ENCODE data around the gene CRYM.

The CRYM gene

GRCh38 chr16:21244518-21245215 is 33.4 kb downstream of the CRYM start:
- DNase-seq (ENCODE audit: low read depth) = no peak

- no peak for DNase-seq (ENCODE audit: low read depth)
Observed at GRCh38 chr16:21242756-21243155, 35.3 kb downstream of the CRYM start.

DNA sequence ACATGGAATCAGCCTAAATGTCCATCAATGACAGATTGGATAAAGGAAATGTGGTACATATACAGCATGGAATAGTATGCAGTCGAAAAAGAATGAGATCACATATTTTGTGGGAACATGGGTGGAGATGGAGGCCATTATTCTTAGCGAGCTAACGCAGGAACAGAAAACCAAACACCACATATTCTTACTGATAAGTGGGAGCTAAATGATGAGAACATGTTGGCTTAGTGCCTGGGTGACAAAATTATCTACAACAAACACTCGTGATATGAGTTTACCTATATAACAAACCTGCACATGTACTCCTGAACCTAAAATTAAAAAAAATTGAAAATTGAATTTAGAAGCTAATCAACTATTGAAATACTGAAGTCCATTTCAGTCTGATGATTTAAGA is 38.4 kb downstream of the CRYM start:
- no peak for DNase-seq (ENCODE audit: low read depth)

DNA sequence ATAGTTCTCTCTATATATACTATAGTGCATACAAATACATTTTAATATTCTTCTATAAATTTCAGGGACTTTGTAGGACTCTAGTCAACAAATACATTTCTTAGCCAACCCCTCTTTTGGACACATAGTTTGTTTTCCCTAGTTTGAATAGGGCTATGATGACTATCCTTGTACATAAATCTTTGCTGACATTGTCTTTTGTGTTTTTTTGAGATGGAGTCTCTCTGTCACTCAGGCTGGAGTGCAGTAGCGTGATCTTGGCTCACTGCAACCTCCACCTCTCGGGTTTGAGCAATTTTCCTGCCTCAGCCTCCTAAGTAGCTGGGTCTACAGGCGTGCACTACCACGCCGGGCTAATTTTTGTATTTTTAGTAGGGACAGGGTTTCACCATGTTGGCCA is 41.3 kb downstream of the CRYM start:
- no peak for DNase-seq (ENCODE audit: low read depth)

DNA sequence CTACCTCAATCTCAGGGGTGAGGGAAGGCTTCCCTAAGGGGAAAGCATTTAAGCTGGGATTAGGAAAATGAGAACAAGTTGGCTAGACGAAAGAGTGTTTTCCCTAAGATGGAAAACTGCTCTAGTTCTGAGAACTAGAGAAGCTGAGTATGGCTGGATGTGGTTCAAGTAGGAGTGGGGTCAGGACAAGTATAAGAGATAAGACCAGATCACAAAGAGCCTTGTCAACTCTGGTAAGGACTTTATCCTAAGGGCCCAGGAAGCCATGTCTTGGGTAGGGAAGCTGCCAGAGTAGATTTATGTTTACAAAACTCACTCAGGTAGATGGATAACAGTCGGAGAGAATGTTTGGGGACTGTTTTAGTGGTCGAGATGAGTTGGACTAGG is 42.9 kb downstream of the CRYM start:
- no peak for DNase-seq (ENCODE audit: low read depth)

DNA sequence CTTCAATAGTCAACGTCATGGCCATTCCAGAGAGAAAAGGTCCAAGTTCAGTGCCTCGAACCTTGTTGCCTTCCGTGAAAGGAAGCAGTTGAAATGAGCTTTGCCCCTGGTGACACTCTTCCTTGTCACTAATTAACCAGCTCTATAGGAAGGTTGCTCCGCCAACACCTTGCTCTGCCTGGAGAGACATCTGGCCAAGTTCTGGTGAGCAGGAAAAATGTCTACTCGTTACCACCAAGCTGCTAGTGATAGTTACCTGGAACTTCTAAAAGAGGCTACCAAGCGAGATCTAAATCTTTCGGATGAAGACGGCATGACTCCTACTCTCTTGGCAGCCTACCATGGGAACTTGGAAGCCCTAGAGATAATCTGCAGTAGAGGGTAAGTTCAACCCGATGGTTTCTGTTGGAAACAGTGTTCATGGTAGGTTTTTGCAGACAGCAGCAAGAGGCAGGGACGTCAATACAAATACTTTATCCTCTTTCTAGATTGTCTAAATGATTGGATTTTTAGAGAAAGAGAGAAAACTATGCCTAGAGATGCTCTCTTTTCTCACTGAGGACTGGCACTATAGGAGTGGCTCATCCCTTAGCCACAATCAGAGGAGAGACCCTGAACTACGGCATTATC is 44.5 kb downstream of the CRYM start, which contains the start of gene ANKS4B:
Gene ANKS4B (plus strand): TSS at position 179 of the 630 bp plus-strand sequence. CDS start 39 bp downstream, at position 218.
- DNase-seq (ENCODE audit: low read depth) = no peak

DNA sequence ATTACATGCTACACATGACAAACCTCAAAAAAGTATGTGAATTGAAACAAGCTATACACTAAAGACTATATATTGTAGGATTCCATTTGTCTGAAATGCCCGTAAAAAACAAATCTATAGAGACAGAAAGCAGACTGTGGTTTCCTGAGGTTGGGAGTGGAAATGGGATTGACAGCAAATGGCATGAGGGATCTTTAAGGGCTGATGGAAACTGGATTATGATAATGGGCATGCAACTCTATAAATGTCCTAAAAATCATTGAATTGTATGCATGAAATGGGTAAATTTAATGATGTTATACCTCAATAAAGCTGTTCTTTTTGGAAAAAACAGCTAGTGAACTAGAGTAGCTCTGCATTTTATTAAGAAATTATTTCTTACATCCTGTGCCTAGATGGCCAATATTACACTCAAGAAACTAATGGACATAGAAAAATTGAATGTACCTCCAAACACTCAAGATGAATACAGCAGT is 45.0 kb downstream of the CRYM start:
- DNase-seq (ENCODE audit: low read depth) = no peak

- DNase-seq (ENCODE audit: low read depth) = no peak
Observed at GRCh38 chr16:21228361-21228872, 49.7 kb downstream of the CRYM start.

GRCh38 chr16:21227866-21228265 is 50.2 kb downstream of the CRYM start:
- no peak for DNase-seq (ENCODE audit: low read depth)

GRCh38 chr16:21226749-21227148 is 51.3 kb downstream of the CRYM start:
- no peak for DNase-seq (ENCODE audit: low read depth)

DNA sequence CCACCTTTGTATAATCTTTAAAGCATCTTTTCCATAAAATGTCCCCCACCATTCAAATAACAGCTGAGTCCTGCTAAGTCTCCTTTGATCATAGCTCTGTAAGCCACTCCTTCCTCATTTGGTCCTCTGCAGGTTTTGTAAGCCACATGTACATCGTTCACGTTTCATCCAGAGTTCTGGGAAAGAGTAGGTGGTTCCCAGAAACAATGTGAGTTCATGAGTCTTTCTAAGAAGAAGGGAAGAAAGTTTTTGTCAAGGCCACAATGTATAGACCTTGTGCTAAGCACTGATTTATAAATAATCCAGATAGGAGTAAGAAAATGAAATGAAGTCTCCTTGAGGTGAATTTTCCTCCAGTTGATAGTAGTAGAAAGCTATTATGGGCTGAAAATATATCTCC is 53.3 kb downstream of the CRYM start:
- no peak for DNase-seq (ENCODE audit: low read depth)

DNA sequence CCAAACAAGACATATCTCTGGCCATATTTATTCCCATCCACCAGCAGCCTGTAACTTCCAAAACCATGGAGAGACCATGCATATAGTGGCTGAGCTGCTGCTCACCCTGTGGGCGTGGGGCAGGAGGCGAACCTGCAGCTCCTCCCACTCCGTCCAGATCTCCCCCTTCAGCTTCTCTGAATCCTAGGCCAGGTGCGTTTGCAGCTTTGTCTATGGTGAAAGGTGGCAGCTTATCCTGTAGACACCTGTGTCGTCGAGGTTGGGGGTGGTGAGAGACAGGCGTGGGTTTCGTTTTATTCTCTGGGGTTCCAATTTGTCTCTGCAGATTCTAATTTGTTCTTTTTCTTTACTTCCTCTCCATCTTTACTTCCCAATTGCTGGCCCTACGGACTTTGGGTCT is 54.3 kb downstream of the CRYM start:
- no peak for DNase-seq (ENCODE audit: low read depth)

- no peak for DNase-seq (ENCODE audit: low read depth)
Observed at GRCh38 chr16:21222495-21223337, 55.4 kb downstream of the CRYM start.

DNA sequence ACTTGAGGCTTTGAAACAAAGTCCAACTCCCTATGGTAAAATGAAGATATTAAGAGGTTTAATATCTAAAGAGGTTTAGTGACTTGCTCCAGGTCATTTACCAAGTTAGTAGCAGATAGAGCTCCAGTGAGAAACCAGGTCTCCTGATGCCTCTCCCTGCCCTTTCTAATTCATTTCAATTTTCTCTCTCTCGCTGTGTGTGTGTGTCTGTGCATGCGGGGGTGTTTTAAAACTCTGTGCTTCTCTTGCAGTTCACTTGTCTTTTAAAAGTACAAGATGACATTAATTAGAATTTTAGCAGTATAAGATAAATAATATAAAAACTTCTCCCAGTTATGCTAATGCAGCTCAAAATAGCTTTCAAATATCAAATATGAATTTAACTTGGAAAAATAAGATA is 58.5 kb downstream of the CRYM start:
- DNase-seq (ENCODE audit: low read depth) = no peak

- DNase-seq (ENCODE audit: low read depth) = no peak
Observed at GRCh38 chr16:21218153-21218552, 59.9 kb downstream of the CRYM start.

DNA sequence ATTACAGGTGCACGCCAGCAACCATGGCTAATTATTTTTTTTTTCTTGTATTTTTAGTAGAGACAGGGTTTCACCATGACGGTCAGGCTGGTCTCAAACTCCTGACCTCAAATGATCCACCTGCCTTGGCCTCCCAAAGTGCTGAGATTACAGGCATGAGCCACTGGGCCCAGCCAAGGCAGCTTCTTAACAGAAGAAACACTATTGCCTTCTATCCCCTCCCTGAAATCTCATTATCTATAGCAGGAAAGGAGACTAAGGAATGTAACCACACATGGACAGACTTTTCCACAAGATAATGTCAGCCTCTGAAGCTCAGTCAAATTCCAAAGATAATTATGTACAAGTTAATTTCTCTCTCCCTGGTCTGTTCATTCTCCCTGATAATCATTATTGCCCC is 61.0 kb downstream of the CRYM start:
- no peak for DNase-seq (ENCODE audit: low read depth)

DNA sequence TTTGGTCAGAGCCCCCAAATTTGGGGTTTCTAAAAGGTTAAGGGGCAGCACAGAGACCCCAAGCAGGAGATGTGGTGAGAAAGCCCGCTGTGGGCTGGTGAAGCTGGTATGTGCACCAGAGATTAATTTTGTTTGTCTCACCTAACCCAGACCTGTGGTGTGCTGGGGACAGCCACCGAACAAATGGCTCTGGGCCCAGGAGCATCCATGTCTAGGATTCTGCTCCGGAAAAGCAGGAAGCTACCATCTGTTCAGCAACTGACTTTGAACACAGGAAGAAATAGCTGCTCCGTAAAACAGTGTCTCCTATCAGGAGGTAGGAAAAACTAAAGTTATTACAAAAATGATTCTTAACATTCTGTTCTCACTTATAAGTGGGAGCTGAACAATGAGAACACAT is 64.0 kb downstream of the CRYM start:
- no peak for DNase-seq (ENCODE audit: low read depth)

DNA sequence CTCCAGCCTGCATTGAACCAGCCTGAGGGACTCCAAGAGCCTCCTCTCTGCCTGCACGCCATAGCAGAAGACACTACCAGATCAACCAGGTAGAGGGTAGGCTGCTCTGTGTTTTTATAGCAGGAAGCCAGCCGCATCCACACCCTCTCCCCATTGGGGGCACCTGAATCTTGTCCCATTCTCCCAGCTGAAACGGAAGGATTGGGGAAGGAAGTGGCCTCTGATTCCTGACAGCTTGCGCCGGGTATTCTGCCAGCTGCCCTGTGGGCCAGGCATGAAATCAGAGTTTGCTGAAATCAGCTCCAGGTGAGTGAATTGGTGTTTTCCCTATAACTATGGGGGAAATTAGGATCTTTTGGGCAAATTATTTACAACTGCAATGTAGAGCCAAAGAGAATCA is 66.6 kb downstream of the CRYM start, which contains the start of gene ZP2:
Gene ZP2 (minus strand): TSS at position 89 of the 400 bp plus-strand sequence. CDS start 27 bp downstream, at position 62.
- DNase-seq (ENCODE audit: low read depth) = no peak

Measured in CMK (cell line).